Mesothelial cell of epicardium (in vitro differentiated cells): ENCODE measurements around the gene ADCY2. TPM values are rescaled to one million over a fixed set of nuclear protein-coding genes. Genes with fewer than 3 reads are reported as not detected.

Experiments used
- DNase-seq, 2 experiments: peaks; one replicate each; pipeline ENCODE4 v3.0.0; 2021; ENCODE audit warnings: low spot score in 2 of 2; ENCODE audit not compliant: unreplicated experiment in 2 of 2
- H3K27ac Mint-ChIP-seq: 2 replicates; pipeline ENCODE4 v1.8.0; 2021; ENCODE audit warnings: mixed read lengths
- H3K27me3 Mint-ChIP-seq: 2 replicates; pipeline ENCODE4 v1.8.0; 2021; ENCODE audit warnings: low read depth, mixed read lengths
- H3K36me3 Mint-ChIP-seq: 2 replicates; pipeline ENCODE4 v1.8.0; 2021; ENCODE audit warnings: mixed read lengths
- H3K4me1 Mint-ChIP-seq: 2 replicates; pipeline ENCODE4 v1.8.0; 2021; ENCODE audit warnings: mixed read lengths
- H3K4me3 Mint-ChIP-seq: 2 replicates; pipeline ENCODE4 v1.8.0; 2021; ENCODE audit warnings: mild to moderate bottlenecking, moderate library complexity, mixed read lengths
- H3K9me3 Mint-ChIP-seq: 2 replicates; pipeline ENCODE4 v1.8.0; 2021; ENCODE audit warnings: mixed read lengths
- total RNA-seq: library from RNA; stranded (reverse); gene quantifications from 3 replicates; pipeline ENCODE4 v1.2.1, GENCODE V29; 2021
- TF ChIP-seq, protein P1 (sequence below): fragments of 200-600 bp; sonication (generic); IDR thresholded peaks from one replicate; pipeline ENCODE4 v1.5.0; 2021; ENCODE audit warnings: antibody characterized with exemption; ENCODE audit not compliant: unreplicated experiment

Gene ADCY2
- total RNA-seq, 1 donor from 2014 or later = 3.0 TPM

GRCh38 chr5:7396713-7397454, 946 bp downstream of the ADCY2 start:
- Mint-ChIP-seq H3K27ac (peak overlapping the region; percentile 2), H3K36me3 (no peaks in the 10 kb centered on the region), H3K9me3 (no peaks in the 10 kb centered on the region), H3K27me3 (peaks cover 68% of the 10 kb centered on the region), H3K4me3 (peak overlapping the region; percentile 67), H3K4me1 (peaks cover 10% of the 10 kb centered on the region)
- DNase-seq = no peak
- TF ChIP-seq, protein P1, sequence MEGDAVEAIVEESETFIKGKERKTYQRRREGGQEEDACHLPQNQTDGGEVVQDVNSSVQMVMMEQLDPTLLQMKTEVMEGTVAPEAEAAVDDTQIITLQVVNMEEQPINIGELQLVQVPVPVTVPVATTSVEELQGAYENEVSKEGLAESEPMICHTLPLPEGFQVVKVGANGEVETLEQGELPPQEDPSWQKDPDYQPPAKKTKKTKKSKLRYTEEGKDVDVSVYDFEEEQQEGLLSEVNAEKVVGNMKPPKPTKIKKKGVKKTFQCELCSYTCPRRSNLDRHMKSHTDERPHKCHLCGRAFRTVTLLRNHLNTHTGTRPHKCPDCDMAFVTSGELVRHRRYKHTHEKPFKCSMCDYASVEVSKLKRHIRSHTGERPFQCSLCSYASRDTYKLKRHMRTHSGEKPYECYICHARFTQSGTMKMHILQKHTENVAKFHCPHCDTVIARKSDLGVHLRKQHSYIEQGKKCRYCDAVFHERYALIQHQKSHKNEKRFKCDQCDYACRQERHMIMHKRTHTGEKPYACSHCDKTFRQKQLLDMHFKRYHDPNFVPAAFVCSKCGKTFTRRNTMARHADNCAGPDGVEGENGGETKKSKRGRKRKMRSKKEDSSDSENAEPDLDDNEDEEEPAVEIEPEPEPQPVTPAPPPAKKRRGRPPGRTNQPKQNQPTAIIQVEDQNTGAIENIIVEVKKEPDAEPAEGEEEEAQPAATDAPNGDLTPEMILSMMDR = no peak

DNA sequence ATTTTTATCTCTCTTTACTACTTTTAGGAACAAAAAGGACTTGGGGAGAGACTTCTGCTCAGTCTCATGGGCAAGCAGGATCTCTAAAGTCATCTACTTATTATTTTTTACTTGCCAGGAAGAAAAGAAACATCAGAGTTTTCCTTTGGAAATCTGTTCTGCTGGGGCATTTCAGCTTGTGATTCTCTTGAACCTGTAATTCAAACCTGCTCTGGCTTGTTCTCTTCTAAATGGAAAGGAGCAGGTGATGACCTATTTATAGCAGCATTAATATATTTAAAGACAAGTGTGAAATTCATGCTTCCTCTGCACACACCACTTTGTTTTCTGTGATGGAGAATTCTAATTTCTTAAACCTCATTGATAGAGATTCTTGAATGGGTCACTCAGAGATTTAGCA, 2.0 kb downstream of the ADCY2 start:
- Mint-ChIP-seq H3K36me3 (no peaks in the 10 kb centered on the region), H3K4me3 (no peak overlapping the region), H3K9me3 (no peaks in the 10 kb centered on the region), H3K27ac (no peak overlapping the region), H3K27me3 (peaks cover 71% of the 10 kb centered on the region), H3K4me1 (peaks cover 10% of the 10 kb centered on the region)
- DNase-seq = no peak
- TF ChIP-seq, protein P1 = no peak

- DNase-seq = no peak
- Mint-ChIP-seq H3K4me3 (no peak overlapping the region), H3K9me3 (no peaks in the 10 kb centered on the region), H3K27ac (no peak overlapping the region), H3K27me3 (peaks cover 63% of the 10 kb centered on the region), H3K36me3 (no peaks in the 10 kb centered on the region), H3K4me1 (peaks cover 10% of the 10 kb centered on the region)
- TF ChIP-seq, protein P1 = no peak
Measured at GRCh38 chr5:7398596-7399280, 2.8 kb downstream of the ADCY2 start.

DNA sequence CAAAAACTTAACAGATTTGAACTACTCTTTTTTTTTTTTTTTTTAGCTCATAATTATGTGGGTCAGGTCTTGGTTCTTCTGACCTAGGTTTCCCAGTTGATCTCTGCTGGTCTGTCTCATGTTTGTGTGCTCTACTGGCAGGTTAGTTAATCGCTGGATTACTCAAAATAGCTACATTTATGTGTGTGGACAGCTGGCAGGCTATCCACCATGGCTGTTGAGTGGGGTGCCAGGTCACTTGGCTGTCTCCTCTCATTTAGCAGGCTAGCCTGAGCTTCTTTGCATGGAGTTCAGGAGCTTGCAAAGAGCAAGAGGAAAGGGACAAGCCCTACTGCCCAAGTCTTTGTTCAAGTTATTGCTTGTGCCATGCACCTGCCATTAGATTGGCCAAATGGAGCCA, 9.3 kb downstream of the ADCY2 start:
- Mint-ChIP-seq H3K4me3 (no peak overlapping the region), H3K4me1 (no peaks in the 10 kb centered on the region), H3K9me3 (no peaks in the 10 kb centered on the region), H3K27ac (no peak overlapping the region), H3K36me3 (no peaks in the 10 kb centered on the region), H3K27me3 (peaks cover 17% of the 10 kb centered on the region)
- TF ChIP-seq, protein P1 = no peak
- no peak for DNase-seq

- Mint-ChIP-seq H3K27me3 (peaks cover 5% of the 10 kb centered on the region), H3K4me3 (no peak overlapping the region), H3K9me3 (no peaks in the 10 kb centered on the region), H3K36me3 (no peaks in the 10 kb centered on the region), H3K27ac (no peak overlapping the region), H3K4me1 (peaks cover 4% of the 10 kb centered on the region)
- no peak for DNase-seq
- TF ChIP-seq, protein P1 = no peak
Measured at GRCh38 chr5:7410936-7411511, 15.1 kb downstream of the ADCY2 start.
